NB4 (cell line): ENCODE measurements around the gene CCSER1.

Source experiments
- DNase-seq: peaks from one replicate; pipeline ENCODE4 v3.0.0; 2010; ENCODE audit warnings: low read depth
- H3K4me3 ChIP-seq: one replicate; pipeline ENCODE4 v1.5.1; 2011; ENCODE audit warnings: mild to moderate bottlenecking, low read depth, low read length, moderate library complexity
- MYC ChIP-seq: IDR thresholded peaks from 2 replicates; pipeline ENCODE4 v1.6.1; 2011; ENCODE audit warnings: low read depth, low read length
- POLR2A ChIP-seq: IDR thresholded peaks from 2 replicates; pipeline ENCODE4 v1.6.1; 2011; ENCODE audit warnings: mild to moderate bottlenecking; ENCODE audit not compliant: insufficient read length; ENCODE audit errors: extremely low read depth
- TF ChIP-seq, protein P1 (sequence below): IDR thresholded peaks from one replicate; pipeline ENCODE4 v1.5.1; 2012; ENCODE audit warnings: low read depth, low read length
- TF ChIP-seq, protein P2 (sequence below): IDR thresholded peaks from 2 replicates; pipeline ENCODE4 v1.6.1; 2011; ENCODE audit warnings: low read depth, low read length

Gene CCSER1

DNA sequence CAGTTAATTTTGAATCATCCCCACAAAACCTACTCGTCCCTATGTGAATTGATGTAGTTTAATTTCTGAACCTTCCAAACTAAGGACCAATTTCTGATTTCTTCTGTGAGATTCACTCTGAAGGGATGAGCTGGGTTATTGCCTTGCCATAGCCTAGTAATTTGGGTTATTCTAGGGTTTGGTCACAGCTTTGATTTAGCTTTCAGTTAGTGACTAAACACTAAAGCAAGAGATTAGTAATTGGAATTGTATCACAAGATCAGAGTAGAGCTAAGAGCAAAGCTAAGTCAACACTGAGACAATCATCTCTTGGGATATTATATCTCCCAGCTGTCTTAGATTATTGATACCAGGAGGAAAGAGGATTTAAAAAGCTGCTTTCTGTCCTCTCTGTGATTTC, 588.0 kb downstream of the CCSER1 start:
- DNase-seq: no peak
- H3K4me3 ChIP-seq: no peak overlapping the region
- TF ChIP-seq MYC: no peak
- TF ChIP-seq, protein P1, sequence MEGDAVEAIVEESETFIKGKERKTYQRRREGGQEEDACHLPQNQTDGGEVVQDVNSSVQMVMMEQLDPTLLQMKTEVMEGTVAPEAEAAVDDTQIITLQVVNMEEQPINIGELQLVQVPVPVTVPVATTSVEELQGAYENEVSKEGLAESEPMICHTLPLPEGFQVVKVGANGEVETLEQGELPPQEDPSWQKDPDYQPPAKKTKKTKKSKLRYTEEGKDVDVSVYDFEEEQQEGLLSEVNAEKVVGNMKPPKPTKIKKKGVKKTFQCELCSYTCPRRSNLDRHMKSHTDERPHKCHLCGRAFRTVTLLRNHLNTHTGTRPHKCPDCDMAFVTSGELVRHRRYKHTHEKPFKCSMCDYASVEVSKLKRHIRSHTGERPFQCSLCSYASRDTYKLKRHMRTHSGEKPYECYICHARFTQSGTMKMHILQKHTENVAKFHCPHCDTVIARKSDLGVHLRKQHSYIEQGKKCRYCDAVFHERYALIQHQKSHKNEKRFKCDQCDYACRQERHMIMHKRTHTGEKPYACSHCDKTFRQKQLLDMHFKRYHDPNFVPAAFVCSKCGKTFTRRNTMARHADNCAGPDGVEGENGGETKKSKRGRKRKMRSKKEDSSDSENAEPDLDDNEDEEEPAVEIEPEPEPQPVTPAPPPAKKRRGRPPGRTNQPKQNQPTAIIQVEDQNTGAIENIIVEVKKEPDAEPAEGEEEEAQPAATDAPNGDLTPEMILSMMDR: no peak
- TF ChIP-seq, protein P2, sequence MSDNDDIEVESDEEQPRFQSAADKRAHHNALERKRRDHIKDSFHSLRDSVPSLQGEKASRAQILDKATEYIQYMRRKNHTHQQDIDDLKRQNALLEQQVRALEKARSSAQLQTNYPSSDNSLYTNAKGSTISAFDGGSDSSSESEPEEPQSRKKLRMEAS: no peak
- TF ChIP-seq POLR2A: no peak

DNA sequence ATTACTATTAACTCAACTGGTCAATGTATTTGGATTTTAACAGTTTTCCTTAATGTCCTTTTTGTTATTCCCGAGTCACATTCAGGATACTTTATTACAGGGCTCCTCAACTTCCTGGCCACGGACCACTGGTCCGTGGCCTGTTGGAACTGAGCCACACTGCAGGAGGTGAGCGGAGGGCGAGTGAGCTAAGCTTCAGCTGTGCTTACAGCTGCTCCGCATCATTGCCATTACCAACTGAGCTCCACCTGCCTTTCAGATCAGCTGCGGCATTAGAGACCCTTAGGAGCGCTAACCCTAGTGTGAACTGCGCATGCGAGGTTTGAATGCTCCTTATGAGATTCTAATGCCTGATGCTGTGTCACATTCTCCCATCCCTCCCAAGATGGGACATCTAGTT, 591.7 kb downstream of the CCSER1 start:
- TF ChIP-seq, protein P1: no peak
- no peak for TF ChIP-seq POLR2A
- TF ChIP-seq, protein P2: no peak
- no peak for TF ChIP-seq MYC
- no peak overlapping the region for H3K4me3 ChIP-seq
- no peak for DNase-seq

DNA sequence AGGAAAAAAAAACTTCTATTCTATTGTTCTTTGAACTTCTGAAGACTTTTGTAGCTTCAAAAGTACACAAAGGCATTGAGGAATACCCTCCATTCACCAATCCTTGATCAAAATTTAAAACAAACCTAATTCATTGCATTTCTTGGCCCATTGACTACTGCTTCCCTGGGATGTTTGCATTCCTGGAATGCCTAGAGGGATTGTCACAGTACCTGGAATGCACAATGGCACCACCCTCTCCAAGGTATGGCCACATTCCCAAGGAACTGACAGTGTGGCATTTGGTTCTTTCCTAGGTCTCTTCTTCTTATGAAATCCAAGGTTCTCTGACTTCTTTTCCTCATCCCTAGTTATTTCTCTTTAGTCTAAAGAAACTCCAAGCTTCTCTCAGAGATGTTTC, 600.7 kb downstream of the CCSER1 start:
- DNase-seq: no peak
- TF ChIP-seq MYC (no peak), POLR2A (no peak)
- TF ChIP-seq, protein P2: no peak
- TF ChIP-seq, protein P1: no peak

DNA sequence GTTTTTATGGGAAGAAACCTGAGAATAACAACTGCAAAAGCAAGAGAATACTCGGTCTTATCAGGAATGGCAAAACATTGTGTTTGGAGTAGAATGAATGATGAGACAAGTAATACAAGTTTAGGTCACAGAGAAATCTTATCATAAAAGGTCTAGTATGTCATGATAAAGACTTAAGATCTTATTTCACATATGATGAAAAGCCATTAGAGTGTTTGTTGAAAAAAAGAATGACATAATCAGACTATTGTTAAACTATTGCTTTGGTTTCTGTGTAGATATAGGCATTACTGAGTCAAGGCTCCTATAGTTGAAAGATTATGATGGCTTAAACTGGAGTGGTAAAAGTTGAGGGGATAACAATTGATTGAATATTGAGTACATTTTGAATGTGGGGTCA, 603.6 kb downstream of the CCSER1 start:
- TF ChIP-seq, protein P1: no peak
- TF ChIP-seq POLR2A (no peak), MYC (no peak)
- TF ChIP-seq, protein P2: no peak
- DNase-seq: no peak
- H3K4me3 ChIP-seq: no peak overlapping the region

More for the DNA sequence above, 600.7 kb downstream of the CCSER1 start:
- H3K4me3 ChIP-seq: no peak overlapping the region

DNA sequence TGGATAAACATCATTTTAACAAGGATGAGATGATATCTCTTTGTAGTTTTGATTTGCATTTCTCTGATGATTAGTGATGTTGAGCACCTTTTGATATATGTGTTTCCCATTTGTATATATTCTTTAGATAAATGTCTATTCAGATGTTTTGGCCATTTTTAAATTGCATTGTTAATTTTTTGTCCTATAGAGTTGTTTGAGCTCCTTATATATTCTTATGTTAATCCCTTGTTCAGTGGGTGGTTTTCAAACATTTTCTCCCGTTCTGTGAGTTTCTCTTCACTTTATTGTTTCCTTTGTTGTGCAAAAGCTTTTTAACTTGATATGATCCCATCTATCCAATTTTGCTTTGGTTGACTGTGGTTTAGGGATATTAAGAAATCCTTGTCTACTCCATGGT, 606.0 kb downstream of the CCSER1 start:
- no peak for TF ChIP-seq POLR2A
- TF ChIP-seq, protein P1: no peak
- TF ChIP-seq MYC: no peak
- TF ChIP-seq, protein P2: no peak
- no peak overlapping the region for H3K4me3 ChIP-seq
- DNase-seq: no peak

DNA sequence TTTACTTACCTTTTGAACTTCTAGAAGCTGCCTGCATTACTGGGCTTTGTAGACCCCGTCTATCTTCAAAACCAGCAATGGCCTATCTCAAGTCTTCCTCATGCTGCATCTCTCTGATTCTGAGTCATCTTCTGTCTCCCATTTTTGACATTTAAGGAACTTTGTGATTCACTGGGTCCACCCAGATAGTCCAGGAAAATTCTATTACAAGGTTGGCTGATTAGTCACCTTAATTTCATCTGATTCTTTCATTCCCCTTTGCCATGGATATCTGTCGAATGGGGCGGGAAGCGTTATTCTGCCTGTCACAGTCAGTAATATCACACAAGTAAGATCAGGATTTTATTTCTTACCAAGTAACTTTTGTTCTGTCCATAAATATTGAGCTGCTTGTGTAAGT, 618.0 kb downstream of the CCSER1 start:
- no peak for DNase-seq
- no peak for TF ChIP-seq MYC
- no peak for TF ChIP-seq POLR2A
- TF ChIP-seq, protein P2: no peak
- TF ChIP-seq, protein P1: no peak
- H3K4me3 ChIP-seq: no peak overlapping the region
